NCI-H2196 (cell line): ENCODE data around the gene IL22RA1.

Experiments used
- DNase-seq: peaks from one replicate; lab custom pipeline; 2025; ENCODE audit not compliant: unreplicated experiment; lab: John Stamatoyannopoulos, UW

The IL22RA1 gene

DNA sequence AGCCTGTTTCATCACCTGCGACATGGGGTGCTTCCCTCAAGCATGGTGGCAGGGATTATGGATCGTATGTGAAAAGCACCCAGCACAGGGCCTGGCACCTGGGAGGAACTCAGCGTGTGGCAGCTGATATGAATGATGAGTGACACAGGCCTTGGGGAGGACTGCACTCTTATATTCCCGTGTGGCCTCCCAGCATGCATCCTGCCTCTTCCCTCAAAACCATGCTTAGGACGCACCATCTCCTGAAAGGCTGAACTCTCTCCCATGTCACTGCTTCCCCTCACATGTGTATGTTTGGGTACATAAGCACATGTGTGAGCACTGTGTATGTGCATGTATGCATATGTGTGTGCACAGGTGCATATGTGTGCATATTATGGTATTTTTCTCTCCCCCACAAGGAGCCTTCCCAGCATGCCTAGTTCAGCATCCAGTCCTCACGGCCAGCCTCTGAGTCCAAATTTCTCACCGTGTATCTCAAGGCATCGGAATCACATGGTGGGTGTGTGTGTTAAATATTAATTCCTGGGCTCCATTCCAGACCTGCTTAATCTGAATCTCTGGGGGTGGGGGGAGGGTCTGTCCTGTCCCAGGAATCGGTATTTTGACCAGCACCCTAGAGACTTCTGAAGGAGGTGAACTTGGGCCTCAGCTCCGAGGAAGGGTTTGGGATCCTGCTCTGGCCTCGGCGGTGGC, 43.8 kb downstream of the IL22RA1 start:
- DNase-seq = no peak

DNA sequence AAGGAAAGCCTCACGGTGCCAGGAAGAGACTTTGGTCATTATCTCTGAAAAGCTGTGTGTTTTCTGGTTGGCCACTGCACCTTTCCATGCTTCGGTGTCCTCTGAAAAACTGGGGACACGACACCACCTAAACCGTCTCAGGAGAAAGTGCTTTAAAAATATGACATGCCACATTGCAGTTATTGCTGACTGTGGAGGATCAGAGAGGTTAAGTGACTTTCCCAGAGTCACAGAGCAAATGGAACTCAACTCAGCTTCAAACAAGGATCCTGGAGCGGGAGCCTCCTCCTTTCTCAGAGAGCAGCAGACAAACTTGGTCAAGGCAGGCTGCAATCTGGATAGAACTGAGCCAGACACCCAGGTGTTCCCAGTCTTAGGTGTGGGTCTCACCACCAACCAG, 44.8 kb downstream of the IL22RA1 start:
- DNase-seq = no peak

DNA sequence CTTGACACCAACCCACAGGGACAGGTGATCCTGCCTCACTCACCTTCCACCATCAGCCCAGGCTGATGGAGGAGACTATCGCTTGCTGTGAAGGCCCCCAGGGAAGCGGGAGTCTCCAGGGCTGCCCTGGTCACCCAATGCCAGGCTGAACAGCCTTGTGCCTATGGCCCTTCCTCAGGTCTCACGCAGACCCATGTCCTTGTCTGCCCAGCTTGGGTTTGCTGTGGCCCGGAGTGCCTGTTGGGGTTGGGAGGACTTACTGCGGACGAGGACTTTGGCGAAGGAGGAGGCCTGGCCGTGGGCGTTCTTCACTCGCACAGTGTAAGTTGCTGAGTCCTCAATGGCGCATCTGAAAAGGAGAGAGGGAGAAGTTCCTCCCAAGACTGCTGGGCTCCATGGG, 45.3 kb downstream of the IL22RA1 start:
- no peak for DNase-seq

DNA sequence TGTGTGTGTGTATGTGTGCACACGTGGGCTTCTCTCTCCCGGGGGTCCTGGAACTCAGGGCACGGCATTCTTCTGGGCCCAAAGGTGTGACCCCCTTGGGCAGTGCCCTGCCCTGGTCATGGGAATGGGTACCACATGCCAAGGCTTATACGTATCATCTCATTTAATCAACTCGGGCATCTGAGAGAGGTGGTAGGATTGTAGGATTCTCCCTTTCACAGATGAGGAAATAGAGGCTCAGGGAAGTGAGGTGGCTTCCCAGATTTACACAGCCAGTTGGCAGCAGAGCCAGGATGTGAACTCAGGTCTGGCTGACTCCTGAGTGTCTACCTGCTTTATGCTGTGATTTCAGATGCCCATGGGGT, 46.2 kb downstream of the IL22RA1 start:
- no peak for DNase-seq

DNA sequence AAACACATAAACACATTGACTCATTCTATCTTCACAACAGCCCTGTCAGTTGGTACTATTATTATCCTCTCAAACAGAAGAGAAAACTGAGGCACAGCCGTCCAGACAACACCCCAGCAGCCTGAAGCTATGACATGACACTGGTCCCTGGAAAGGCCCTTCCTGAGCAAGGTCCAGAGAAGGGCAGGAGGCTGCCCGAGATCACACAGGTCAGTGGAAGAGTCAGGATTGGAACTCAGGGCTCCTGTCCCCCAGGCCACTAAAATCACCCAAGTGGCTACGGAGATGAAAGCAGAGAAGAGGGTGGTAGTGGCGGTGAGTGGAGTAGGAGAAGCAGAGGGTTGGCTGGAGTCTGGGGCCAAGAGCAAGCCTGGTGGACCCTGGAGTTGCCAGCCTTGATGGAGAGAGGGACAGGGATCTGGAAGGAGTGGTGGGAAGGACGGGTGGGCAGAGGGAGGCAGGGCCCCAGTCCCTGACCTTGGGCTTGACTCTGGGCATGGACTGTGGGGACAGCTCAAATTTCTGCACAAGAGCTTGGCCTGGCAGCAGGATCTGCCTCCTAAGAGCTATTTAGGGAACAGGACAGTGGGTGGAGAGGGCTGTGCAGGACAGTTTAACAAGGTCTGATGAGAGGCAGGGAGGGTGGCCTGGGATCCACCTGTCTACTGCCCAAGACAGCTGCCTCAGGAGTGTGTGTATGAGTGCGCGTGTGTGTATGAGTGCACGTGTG, 46.8 kb downstream of the IL22RA1 start:
- DNase-seq = no peak

DNA sequence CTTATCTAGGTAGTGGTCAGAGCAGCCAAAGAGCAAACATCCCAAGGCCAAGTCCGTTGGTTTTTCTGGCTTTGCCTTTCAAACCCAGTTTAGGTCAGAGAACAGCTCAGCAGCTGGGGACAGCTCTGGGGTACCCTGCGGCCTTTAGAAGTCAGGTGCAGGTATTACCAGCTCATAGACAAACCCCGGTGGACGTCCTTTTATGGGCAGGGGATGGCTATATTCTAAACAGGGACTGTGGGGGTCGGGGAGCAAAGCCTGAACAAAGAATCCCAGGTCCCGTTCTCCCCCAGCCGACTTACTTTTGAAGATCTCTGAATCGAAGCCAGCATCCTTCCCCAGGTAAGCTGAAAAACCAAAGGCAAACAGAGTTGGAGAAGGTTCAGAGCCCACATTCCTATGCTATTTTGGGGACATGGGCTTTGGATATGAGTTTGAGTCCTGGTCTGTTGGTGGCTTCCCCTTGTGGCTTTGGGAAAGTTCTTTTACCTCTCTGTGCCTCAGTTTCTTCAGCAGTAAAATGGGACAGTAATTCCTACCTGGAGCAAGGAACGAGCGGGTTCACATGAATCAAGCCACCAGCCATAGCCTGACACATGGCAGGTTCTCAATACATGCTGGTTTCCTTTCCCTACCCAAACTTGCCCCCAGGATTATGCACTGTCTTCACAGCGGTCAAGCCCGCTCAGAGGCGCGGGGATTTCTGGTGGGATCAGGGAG, 47.6 kb downstream of the IL22RA1 start:
- DNase-seq = no peak

DNA sequence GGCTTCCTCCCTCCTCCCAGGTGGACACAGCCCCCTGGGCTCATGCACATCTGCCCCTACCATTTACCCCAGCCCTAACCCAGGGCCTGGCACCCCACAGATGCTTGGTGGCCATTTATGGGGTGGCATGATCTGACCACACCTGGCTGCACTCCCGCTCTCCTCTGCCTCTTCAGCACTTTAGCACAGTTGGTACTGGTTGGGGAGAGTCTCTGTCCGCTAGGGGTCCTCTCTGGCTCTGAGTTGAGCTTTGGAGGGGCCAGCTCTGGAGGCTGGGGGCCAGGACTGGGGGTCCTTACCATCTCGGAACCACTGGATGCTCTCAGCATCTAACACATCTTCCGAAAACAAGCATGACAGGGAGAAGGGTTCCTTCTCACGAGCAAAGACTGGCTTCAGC, 48.4 kb downstream of the IL22RA1 start:
- DNase-seq = no peak

DNA sequence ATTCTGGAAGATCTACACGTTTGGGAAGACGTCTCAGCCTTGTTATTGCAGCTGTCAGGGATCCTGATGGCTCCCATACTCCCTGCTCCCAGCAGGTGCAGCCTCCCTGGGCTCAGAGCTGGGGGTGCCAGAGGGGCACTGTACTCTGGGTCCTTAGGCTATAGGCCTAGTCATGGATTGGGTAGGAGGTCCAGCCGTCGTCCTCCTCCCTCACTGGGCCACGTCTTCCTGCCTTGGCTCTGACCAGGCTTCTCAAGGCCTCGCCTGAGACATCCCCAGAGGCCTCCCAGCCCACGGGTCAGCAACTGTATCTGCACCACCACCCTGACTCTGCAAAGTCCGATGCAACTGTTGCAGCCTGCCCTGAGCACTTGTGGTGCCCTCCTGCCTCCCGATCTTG, 49.2 kb downstream of the IL22RA1 start:
- DNase-seq = no peak

DNA sequence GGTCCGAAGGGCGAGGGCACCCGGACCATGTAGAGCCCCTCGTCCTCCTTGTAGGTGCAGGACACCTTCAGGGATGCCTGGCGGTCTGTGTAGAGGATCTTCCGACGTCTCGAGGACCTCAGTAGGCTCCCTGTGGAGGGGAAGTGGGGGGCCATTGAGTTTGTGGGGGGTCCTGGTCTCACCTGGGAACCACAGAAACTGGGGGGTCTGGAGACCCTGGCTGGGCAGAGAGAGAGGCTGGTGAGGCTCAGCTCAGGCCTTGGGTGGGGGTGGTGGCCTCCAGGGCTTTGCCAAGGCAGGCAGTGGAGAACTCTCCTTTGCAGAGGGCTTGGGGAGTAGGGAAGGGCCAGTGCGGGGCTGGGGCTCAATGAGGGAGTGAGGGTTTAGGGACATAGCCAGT, 50.0 kb downstream of the IL22RA1 start:
- DNase-seq = no peak

DNA sequence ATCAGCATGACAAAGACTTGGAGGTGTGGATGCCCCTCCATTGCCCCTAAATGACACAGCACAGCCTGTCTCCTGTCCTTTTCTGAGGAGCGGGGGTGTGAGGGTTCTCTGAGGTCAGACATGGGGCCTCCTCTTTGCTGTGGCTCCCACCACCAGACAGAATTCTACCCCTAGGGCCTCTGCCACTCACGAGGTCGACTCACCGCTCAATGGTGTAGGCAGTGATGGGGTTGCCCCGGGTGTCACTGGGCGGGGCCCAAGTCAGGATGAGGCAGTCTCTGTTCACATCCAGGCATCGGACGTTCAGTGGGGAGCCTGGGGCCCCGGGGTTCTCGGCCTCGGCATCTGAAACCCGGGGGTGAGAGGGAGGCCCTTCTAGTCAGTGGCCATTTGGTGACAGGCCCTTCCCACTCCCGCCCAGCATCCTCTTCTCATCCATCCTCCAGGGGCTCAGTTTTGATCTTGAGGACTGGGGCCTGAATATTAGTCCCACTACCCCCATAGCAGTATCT, 50.9 kb downstream of the IL22RA1 start:
- DNase-seq = no peak

DNA sequence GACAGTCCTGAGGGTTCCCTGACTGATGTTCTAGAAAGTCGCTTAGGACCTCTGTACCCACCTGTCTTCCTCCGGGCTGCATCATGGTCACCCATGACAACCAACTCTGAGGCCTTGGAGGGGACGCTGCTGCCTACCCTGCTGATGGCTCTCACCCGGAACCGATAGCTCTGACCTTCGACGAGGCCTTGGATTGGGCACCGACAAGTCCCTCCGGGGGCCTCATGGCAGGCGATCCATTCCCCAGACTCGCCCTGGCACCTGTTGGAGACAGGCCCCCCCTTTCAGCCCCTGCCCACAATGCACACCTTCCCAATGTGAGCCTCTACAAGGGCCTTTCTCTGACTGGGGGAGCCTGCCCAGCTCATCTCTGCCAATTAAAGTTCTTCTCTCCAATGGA, 52.2 kb downstream of the IL22RA1 start:
- DNase-seq = no peak

DNA sequence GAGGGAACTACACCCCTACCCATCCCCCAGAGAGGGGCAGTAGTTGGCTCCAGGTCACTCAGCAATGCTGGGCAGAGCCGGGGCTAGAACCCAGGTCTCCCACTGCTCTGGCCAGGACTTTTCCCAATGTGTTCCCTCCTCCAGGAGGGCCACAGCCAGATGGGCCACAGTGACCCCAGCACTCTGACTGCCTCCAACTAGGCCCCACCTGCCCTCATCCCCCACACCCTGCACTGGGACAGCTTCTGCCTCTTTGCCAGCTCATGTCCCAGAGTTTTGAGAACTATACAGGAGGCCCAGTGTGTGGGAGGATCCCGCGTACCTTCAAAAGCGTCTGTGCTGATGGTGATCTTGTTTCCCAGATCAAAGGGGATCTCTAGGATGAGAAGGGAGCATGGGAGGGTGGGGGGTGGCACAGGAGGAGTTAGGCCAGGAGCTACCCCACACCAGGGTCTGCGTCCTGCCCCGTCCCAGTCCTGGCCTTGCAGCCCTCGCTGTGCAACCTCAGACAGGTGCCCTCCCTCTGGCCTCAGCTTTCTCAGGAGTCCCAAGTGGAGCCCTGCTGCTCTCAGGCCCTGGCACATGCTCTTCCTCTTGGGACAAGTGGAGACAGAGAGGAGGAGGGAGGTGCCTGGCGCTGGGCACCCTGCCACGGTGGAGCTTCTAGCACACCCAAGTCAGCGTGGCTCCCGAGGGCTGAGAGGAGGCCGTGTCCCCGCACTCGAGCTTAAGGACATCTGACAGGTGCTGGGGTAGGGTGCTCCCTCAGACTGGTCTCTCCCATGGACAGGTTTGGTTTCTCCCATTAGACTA, 53.0 kb downstream of the IL22RA1 start:
- DNase-seq = peak; percentile 24

DNA sequence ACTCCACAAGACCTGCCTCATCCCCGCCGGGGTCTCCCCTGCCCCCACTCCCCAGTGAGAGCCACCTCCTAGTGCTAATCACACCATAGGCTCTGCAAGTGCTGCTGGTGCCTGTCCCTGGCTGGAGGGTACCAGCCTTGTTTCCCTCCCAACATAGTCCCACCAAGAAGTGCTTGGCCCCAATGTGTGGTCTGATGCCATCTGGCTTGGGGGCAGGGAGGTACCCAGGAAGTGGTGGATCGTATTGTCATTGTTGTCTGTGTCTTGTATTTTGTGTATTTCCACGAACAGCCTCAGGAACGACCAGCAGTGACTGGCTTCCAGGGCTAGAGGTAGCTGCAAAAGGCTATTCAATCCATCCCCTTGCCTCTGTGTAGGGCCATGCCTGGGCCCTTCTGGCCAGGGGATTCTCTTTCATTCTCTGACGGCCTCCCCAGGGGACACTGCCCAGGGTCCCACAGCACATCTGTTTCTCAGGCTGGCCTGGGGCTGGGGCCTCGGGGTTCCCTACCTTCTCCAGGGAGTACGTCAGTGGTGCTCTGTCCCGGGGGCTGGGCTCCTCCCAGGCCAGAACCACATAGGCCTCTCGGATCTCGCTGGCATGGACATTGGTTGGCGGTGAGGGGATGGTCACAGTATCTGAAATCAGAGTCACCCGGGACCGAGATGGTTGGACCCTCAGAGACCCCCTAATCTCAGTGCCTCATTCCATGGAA, 53.8 kb downstream of the IL22RA1 start:
- no peak for DNase-seq

DNA sequence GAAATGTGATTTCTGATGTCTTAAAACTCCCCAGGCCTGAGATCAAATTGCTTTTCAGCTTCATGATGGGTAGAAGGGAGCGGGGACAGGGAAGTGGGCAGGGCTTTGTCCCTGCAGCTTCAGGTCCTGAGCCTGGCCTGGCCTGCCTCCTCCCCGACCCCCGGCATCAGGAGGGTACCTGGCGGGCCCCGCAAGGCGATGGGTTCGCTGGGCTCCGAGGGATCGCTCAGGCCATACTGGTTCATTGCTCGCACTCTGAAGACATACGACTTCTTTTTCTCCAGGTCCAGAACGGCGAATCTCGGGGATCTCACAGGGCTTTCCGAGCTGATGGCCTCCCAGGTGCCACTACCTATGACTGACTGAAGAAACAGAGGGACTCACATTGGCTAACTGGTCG, 56.5 kb downstream of the IL22RA1 start:
- no peak for DNase-seq

DNA sequence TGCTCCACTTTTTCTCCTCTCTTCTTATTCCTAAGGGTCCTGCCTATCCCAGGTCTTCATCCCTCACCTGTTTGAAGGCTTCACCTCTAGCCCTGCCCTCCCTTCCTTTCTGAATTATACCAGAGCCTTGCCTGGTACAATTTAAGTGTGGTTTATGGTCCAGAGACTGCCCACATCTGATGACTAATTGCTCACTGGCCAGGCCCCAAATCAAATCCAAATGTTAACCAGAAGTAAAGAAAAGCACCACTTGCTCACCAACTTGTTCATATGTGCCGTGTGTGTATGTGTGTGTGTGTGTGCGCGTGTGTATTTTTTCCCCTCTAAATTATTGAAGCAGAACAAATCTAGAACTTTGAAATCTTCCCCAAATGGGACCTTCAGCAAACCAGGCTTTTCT, 57.4 kb downstream of the IL22RA1 start:
- no peak for DNase-seq

DNA sequence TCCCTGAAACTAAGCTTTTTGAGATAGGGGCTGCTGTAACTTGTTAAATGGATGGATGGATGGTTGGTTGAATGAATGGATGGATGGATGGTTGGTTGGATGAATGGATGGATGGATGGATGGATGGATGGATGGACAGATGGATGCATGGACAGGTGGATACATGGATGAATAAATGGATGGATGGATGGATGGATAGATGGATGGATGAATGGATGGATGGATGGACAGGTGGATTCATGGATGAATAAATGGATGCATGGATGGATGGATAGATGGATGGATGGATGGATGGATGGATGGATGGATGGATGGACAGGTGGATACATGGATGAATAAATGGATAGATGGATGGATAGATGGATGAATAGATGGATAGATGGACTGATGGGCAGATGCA, 57.9 kb downstream of the IL22RA1 start:
- DNase-seq = no peak

DNA sequence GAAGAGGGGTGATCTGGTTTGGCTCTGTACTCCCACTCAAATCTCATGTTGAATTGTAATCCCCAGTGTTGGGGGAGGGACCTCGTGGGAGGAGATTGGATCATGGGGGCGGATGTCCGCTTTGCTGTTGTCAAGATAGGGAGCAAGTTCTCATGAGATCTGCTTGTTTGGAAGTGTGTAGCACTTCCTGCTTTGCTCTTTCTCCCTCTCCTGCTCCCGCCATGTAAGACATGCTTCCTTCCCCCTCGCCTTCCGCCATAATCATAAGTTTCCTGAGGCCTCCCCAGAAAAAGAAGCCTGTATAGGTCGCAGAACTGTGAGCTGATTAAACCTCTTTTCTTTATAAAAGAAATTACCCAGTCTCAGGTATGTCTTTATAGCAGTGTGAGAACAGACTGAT, 58.9 kb downstream of the IL22RA1 start:
- no peak for DNase-seq

DNA sequence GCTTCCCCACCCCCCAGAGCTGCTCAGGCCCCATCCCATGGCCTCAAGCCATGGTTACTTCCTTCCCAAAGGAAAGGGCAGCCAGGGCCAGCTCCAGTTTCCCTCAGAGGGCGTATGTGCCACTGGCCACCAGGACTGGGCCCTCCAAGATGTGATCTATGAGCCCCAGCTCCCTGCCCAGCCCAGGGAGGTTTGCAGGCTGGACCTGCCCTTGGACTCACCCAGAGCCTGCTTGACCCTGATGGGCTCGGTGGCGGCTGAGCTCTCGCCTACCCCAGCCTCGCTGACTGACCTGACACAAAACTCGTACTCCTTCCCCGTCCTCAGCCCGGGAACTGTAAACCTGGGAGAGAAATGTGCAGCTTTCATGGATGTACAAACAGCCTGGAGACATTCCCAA, 60.6 kb downstream of the IL22RA1 start:
- DNase-seq = no peak

DNA sequence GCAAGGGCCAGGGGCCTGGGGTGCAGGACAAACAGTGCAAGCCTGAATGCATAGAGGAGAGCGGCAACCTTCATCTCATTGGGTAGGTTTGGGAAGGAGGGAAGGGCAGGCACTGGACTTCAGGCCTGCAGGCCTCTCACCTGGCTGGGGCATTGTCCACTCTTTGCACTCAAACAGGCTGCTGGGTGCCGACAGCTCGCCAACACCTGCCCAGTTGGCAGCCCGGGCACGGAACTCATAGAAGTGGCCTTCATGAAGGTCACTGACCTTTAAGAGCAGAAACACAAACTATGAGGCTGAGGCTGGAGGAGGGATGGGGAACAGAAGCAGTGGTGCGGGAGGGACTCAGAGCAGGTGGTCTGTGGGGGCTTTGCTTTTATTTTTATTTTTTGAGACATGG, 61.8 kb downstream of the IL22RA1 start:
- DNase-seq = no peak

DNA sequence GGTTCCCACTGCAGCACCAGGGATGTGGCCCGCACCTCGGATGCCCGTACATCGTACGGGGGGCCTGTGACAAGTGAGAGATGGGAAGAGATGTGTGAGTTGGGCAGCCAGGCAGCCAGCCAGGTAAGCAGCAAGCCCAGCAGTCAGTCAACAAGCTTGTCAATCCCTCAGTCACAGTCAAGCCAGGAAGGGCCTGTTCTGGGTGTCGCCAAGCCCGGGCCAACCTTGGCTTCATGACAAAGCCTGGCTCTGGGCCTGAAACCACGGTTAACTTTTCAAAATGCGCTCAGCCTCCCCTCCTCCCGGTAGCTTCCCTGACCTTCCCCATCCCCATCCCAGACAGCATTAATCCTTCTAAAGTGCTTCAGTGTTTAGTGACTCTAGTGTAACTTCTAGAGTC, 62.8 kb downstream of the IL22RA1 start:
- no peak for DNase-seq
